ENCODE measurements around the gene MDN1.

GRCh38 chr6:89597988-89598387 lies 221.6 kb downstream of the MDN1 start:
- TF ChIP-seq TP53 (CRISPR knock-in tag; IDR thresholded peaks at IDR 0.05), result no peak
- no peak for TF ChIP-seq POLR2A (IDR thresholded peaks at IDR 0.05; ENCODE audit: low read length)
- TF ChIP-seq CTCF (IDR thresholded peaks at IDR 0.05), result no peak; the same call in 2 of the 3 replicates

Measured in A549 (cell line).